HEK293T (cell line): ENCODE data around the gene CORO2B.
A peak's percentile ranks its signal among the peaks of the same experiment; 100 is the strongest.
"Not testable (repeated sequence)": the region's sequence is repeated elsewhere in the genome, so short reads cannot be mapped to it uniquely, and the experiment has no call there.

Experiments used
- CTCF ChIA-PET: fragments of 350-600 bp; formaldehyde crosslinking; extraction: SDS; loops from one replicate; lab custom pipeline; 2021; ENCODE audit warnings: antibody characterized with exemption, inconsistent platforms; lab: Yijun Ruan, JAX
- POLR2A ChIA-PET: fragments of 350-600 bp; formaldehyde crosslinking; extraction: SDS; loops from one replicate; lab custom pipeline; 2020; ENCODE audit warnings: antibody characterized with exemption, inconsistent platforms; lab: Yijun Ruan, JAX
- DNase-seq: peaks from one replicate; pipeline ENCODE4 v3.0.0; 2012; ENCODE audit warnings: mixed read lengths; ENCODE audit errors: extremely low spot score
- ARNT ChIP-seq: fragments of 450-650 bp; IDR thresholded peaks from 2 replicates; pipeline ENCODE4 v1.6.1; 2017; ENCODE audit warnings: mild to moderate bottlenecking
- BHLHE40 ChIP-seq: fragments of 450-650 bp; IDR thresholded peaks from 2 replicates; pipeline ENCODE4 v1.6.1; 2016; ENCODE audit warnings: mild to moderate bottlenecking, moderate library complexity, borderline replicate concordance
- CTBP1 ChIP-seq: fragments of 450-650 bp; IDR thresholded peaks from 2 replicates; pipeline ENCODE4 v1.6.1; 2016; ENCODE audit warnings: borderline replicate concordance
- ELF4 ChIP-seq: fragments of 450-650 bp; IDR thresholded peaks from 2 replicates; pipeline ENCODE4 v1.6.1; 2017; ENCODE audit warnings: antibody characterized with exemption
- FOXA1 ChIP-seq: fragments of 450-650 bp; IDR thresholded peaks from 2 replicates; pipeline ENCODE4 v1.6.1; 2016; ENCODE audit warnings: mild to moderate bottlenecking
- FOXK2 ChIP-seq: fragments of 450-650 bp; IDR thresholded peaks from 2 replicates; pipeline ENCODE4 v1.6.1; 2016; ENCODE audit warnings: mild to moderate bottlenecking
- FOXM1 ChIP-seq: fragments of 450-650 bp; IDR thresholded peaks from 2 replicates; pipeline ENCODE4 v1.6.1; 2017; ENCODE audit warnings: mild to moderate bottlenecking, borderline replicate concordance
- HDGF ChIP-seq: fragments of 450-650 bp; IDR thresholded peaks from 2 replicates; pipeline ENCODE4 v1.6.1; 2017; ENCODE audit warnings: antibody characterized with exemption, borderline replicate concordance
- L3MBTL2 ChIP-seq: fragments of 450-650 bp; conservative IDR thresholded peaks from 2 replicates; pipeline ENCODE4 v1.6.1; 2016; ENCODE audit warnings: mild to moderate bottlenecking
- LEF1 ChIP-seq: fragments of 450-650 bp; IDR thresholded peaks from 2 replicates; pipeline ENCODE4 v1.6.1; 2017; ENCODE audit warnings: mild to moderate bottlenecking, borderline replicate concordance
- NFRKB ChIP-seq: fragments of 450-650 bp; IDR thresholded peaks from 2 replicates; pipeline ENCODE4 v1.6.1; 2016; ENCODE audit warnings: mild to moderate bottlenecking, moderate library complexity
- SP1 ChIP-seq: fragments of 450-650 bp; IDR thresholded peaks from 2 replicates; pipeline ENCODE4 v1.6.1; 2017
- SUZ12 ChIP-seq: fragments of 450-650 bp; IDR thresholded peaks from 2 replicates; pipeline ENCODE4 v1.6.1; 2016; ENCODE audit warnings: mild to moderate bottlenecking
- TARDBP ChIP-seq: fragments of 450-650 bp; IDR thresholded peaks from 2 replicates; pipeline ENCODE4 v1.6.1; 2016
- ZNF384 ChIP-seq: fragments of 450-650 bp; IDR thresholded peaks from 2 replicates; pipeline ENCODE4 v1.6.1; 2016
- TF ChIP-seq, protein P1 (sequence below): fragments of 450-650 bp; IDR thresholded peaks from 2 replicates; pipeline ENCODE4 v1.6.1; 2016

Gene CORO2B

DNA sequence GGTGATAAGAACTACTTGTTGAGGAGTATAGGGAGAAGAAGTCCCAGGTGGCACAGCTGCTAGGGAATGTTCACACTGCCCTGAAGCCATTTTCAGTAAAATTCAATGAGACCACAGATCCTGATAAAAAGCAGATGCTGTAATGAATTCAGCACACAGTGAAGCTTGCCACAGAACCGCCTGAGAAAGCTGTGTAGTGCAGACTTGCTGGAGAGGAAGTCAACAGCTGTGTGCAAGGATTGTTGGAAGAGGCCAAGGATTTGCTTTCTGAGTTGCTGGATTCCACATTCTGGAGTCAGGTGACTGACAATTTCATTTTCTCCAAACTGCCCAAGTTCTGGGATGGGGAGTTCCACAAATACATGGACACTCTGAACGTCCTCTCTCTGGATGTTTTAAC, 171.0 kb downstream of the CORO2B start:
- CTCF ChIA-PET: no interaction called here
- no peak for TF ChIP-seq CTBP1
- POLR2A ChIA-PET: no interaction called here
- DNase-seq: no peak

DNA sequence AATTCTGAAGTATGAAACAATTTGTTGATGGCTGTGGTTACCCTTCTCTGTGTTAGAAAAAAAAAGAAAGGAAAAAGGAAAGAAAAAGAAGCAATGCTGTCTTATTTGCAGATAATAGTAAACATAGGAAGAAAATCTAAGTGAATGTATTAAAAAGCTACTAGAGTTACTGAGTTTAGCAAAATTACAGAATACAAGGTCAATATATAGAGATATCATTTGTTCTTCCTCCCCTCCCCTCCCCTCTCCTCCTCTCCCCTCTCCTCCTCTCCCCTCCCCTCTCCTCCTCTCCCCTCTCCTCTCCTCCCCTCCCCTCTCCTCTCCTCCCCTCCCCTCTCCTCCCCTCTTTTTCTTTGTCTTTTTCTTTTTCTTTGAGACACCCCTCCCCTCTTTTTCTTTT, 172.8 kb downstream of the CORO2B start:
- ChIA-PET CTCF (no interaction called here), POLR2A (no interaction called here)
- no peak for DNase-seq
- TF ChIP-seq CTBP1 (no peak), FOXM1 (no peak)

DNA sequence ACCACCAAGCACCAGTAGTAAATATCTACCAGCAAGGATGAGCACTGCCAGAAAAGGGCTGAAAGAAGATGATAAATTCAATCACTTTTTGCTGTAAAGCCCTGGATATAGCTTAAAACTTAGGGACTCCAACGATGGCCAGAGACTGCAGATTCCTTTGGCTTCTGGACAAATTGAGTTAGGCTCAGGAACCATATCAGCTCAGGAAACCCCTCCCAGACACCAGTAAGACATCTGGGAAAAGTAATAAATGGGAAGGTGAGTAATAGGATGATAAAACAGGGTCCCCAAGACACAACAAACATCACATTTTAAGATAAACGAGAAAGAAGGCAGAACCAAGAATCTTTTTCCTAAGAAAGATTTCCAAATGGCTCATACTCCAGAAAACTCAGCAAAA, 176.9 kb downstream of the CORO2B start:
- POLR2A ChIA-PET: no interaction called here
- DNase-seq: no peak
- CTCF ChIA-PET: interaction anchor here (0.7 to 1.4 kb wide), 2 partner anchors 10 to 169 kb away, joined by 3 to 4 read pairs; no protein-coding TSS in a partner anchor
- no peak for TF ChIP-seq TARDBP
- no peak for TF ChIP-seq CTBP1
- no peak for TF ChIP-seq ZNF384
- no peak for TF ChIP-seq FOXM1
- TF ChIP-seq BHLHE40: no peak
- TF ChIP-seq FOXA1: no peak
- TF ChIP-seq ARNT: no peak
- TF ChIP-seq, protein P1, sequence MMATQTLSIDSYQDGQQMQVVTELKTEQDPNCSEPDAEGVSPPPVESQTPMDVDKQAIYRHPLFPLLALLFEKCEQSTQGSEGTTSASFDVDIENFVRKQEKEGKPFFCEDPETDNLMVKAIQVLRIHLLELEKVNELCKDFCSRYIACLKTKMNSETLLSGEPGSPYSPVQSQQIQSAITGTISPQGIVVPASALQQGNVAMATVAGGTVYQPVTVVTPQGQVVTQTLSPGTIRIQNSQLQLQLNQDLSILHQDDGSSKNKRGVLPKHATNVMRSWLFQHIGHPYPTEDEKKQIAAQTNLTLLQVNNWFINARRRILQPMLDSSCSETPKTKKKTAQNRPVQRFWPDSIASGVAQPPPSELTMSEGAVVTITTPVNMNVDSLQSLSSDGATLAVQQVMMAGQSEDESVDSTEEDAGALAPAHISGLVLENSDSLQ: no peak
- TF ChIP-seq SUZ12: no peak
- no peak for TF ChIP-seq L3MBTL2
- no peak for TF ChIP-seq SP1
- no peak for TF ChIP-seq LEF1
- TF ChIP-seq HDGF: no peak
- TF ChIP-seq ELF4: no peak
- TF ChIP-seq NFRKB: no peak
- TF ChIP-seq FOXK2: no peak

DNA sequence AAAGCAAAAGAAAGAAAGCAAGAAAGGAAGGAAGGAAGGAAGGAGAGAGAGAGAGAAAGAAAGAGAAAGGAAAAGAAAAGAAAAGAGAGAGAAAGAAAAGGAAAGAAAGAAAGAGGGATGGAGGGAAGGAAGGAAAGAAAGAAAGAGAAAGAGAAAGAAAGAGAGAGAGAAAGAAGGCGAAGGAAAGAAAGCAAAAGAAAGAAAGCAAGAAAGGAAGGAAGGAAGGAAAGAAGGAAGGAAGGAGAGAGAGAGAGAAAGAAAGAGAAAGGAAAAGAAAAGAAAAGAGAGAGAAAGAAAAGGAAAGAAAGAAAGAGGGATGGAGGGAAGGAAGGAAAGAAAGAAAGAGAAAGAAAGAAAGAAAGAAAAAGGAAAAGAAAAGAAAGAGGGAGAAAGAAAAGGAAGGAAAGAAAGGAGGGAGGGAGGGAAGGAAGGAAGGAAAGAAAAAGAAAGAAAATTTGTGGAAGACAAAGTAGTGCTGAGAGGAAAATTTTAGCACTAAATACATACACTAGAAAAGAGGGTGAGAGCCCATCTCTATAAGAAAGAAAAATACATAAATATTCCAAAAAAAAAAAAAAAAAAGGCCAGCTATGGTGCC, 181.3 kb downstream of the CORO2B start:
- DNase-seq, POLR2A ChIA-PET, CTCF ChIA-PET: not testable (repeated sequence)
- TF ChIP-seq TARDBP: peak; percentile 41; the same call in 1 of the 2 replicates

DNA sequence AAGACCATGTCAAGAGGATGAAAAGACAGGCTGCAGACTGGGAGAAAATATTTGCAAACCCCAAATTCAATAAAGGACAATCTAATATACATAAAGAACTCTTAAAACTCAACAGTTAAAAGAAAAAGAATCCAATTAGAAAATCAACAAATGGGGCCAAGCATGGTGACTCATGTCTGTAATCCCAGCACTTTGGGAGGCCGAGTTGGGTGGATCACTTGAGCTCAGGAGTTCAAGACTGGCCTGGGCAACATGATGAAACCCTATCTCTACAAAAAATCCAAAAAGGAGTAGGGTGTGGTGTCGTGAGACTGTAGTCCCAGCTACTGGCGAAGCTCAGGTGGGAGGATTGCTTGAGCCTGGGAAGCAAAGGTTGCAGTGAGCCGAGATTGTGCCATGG, 184.3 kb downstream of the CORO2B start:
- ChIA-PET CTCF (interaction anchor here (0.6 to 1.4 kb wide), 2 partner anchors 213 to 249 kb away, joined by 3 to 11 read pairs; no protein-coding TSS in a partner anchor), POLR2A (interaction anchor here (0.6 kb wide), 1 partner anchor 1220 kb away, joined by 3 read pairs; no protein-coding TSS in a partner anchor)
- no peak for DNase-seq
- TF ChIP-seq ZNF384: no peak
- TF ChIP-seq ARNT: no peak
- no peak for TF ChIP-seq BHLHE40
- no peak for TF ChIP-seq FOXM1
- TF ChIP-seq LEF1: no peak
- TF ChIP-seq HDGF: no peak
- TF ChIP-seq SUZ12: no peak
- TF ChIP-seq FOXK2: no peak
- TF ChIP-seq NFRKB: no peak
- no peak for TF ChIP-seq ELF4
- TF ChIP-seq L3MBTL2: no peak
- TF ChIP-seq FOXA1: no peak
- TF ChIP-seq CTBP1: no peak
- no peak for TF ChIP-seq TARDBP
- TF ChIP-seq, protein P1: no peak

DNA sequence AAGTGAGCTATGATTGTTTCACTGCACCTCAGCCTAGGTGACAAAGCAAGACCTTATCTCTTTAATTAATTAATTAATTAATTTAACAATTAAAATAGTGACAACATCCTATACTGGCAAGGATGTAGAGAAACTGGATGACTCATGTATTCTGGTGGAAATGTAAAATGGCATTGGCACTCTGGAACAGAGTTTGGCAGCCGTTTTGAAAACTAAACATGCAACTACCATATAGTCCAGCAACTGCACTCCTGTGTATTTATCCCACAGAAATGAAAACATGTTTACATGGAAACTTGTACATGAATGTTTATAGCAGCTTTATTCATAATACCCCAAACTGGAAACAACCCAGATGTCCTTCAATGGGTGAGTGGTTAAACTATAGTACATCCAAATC, 185.3 kb downstream of the CORO2B start:
- CTCF ChIA-PET: interaction anchor here (0.6 kb wide), 1 partner anchor 30 kb away, joined by 3 read pairs; no protein-coding TSS in a partner anchor
- POLR2A ChIA-PET: no interaction called here
- TF ChIP-seq ELF4: no peak
- no peak for TF ChIP-seq CTBP1
- no peak for TF ChIP-seq FOXA1
- no peak for TF ChIP-seq TARDBP
- TF ChIP-seq HDGF: no peak
- TF ChIP-seq L3MBTL2: no peak
- TF ChIP-seq FOXK2: no peak
- no peak for TF ChIP-seq ZNF384
- no peak for TF ChIP-seq NFRKB
- no peak for TF ChIP-seq FOXM1
- no peak for DNase-seq

DNA sequence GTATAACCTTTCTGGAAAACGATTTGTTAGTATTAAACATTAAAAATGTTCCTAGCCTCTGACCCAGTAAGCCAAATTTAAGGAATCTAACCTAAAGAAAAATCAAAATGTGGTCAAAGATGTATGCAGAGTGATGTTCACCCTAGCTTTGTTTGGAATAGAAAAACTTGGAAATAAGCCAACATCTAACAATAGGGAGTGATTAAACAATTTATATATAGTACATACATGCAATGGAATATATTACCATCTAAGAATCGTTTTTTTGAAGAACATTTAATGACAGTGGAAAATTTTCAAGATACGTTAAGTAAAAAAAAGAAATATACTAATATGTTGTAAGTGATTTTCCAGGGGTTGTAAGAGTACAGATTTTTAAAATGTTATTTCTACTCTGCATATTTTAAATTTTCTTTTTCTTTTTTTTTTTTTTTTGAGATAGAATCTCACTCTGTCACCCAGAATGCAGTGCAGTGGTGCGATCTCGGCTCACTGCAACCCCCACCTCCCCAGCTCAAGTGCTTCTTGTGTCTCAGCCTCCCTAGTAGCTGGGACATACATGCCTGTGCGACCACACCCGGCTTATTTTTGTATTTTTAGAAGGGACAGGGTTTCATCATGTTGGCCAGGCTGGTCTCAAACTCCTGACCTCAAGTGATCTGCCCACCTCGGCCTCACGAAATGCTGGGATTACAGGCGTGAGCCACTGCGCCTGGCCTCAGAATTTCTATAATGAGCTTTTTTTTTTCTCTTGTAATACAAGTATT, 187.0 kb downstream of the CORO2B start:
- no peak for DNase-seq
- TF ChIP-seq, protein P1: no peak
- TF ChIP-seq FOXM1: no peak
- no peak for TF ChIP-seq TARDBP
- no peak for TF ChIP-seq ARNT
- TF ChIP-seq BHLHE40: no peak
- no peak for TF ChIP-seq CTBP1
- TF ChIP-seq ZNF384: no peak
- no peak for TF ChIP-seq SUZ12
- TF ChIP-seq HDGF: no peak
- no peak for TF ChIP-seq SP1
- TF ChIP-seq LEF1: no peak
- TF ChIP-seq FOXK2: no peak
- TF ChIP-seq ELF4: no peak
- no peak for TF ChIP-seq NFRKB
- ChIA-PET CTCF (interaction anchor here (0.6 to 1.1 kb wide), 3 partner anchors 10 to 110 kb away, joined by 3 to 5 read pairs (median 4); no protein-coding TSS in a partner anchor), POLR2A (no interaction called here)
